GM12865 (cell line): ENCODE results near the gene TOP2B.

ENCODE experiments used
- DNase-seq: peaks from one replicate; pipeline ENCODE4 v3.0.0; 2010; ENCODE audit warnings: low read depth
- H3K4me3 ChIP-seq: 2 replicates; pipeline ENCODE4 v1.5.1; 2011; ENCODE audit warnings: mild to moderate bottlenecking, low read depth, low read length, control low read depth
- TF ChIP-seq, protein P1 (sequence below): IDR thresholded peaks from 2 replicates; pipeline ENCODE4 v1.5.1; 2011; ENCODE audit warnings: low read length, control low read depth, low read depth, inconsistent platforms; ENCODE audit not compliant: insufficient read depth; ENCODE audit errors: missing control alignments

Gene TOP2B

DNA sequence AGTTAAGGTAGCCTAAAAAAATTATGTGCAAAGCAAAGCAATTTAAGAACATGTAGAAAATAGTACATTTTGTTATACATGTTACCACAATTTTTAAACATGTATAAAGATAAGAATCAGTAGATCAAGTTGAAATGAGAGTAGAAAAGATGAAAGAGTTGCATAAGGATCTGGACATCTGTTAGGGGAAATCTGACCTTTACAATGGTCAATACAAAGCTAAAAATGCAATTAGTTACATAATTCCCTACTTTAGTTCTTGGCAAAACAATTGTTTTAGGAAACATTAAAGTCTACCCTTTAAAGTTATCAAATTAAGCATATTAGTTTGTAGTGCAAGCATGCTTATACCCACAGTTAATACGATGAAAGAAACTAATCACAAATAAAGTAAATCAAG lies 32.7 kb downstream of the TOP2B start:
- H3K4me3 ChIP-seq, result no peak overlapping the region
- TF ChIP-seq, protein P1, sequence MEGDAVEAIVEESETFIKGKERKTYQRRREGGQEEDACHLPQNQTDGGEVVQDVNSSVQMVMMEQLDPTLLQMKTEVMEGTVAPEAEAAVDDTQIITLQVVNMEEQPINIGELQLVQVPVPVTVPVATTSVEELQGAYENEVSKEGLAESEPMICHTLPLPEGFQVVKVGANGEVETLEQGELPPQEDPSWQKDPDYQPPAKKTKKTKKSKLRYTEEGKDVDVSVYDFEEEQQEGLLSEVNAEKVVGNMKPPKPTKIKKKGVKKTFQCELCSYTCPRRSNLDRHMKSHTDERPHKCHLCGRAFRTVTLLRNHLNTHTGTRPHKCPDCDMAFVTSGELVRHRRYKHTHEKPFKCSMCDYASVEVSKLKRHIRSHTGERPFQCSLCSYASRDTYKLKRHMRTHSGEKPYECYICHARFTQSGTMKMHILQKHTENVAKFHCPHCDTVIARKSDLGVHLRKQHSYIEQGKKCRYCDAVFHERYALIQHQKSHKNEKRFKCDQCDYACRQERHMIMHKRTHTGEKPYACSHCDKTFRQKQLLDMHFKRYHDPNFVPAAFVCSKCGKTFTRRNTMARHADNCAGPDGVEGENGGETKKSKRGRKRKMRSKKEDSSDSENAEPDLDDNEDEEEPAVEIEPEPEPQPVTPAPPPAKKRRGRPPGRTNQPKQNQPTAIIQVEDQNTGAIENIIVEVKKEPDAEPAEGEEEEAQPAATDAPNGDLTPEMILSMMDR, result no peak
- no peak for DNase-seq

DNA sequence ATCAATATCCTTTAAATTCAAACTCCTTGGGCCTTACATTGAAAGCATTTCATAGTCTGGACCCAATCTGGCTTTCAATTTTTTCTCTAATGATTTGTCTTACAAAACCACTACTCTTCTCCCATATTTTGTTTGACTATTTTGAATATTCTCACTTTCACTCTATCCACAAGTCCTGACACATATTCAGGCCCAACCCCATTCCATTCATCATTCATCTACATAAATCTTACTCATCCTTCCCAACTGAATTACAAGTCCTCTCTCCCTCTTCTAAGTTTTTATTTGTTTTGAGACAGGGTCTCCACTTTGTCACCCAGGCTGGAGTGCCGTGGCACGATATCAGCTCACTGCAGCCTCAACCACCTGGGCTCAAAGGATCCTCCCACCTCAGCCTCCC lies 43.6 kb downstream of the TOP2B start:
- H3K4me3 ChIP-seq, result no peak overlapping the region
- TF ChIP-seq, protein P1, result no peak
- no peak for DNase-seq

DNA sequence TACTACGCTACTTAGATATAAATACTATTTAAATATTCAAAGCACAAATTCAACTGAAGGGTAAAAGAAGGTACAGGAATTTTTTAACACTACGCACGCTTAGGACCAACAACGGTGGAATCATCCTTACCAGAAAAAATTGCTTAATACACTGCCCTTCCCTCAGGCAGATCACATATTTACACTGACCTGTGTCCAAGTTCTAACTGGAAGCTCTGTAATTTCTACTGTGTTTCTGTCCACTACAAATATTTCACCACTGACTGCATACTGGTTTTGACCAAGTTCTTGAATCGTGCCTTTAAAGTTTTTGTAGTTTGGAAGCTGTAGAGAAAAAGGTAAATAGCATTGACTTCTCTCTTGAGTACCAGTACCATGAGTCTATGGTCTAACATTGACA lies 44.2 kb downstream of the TOP2B start:
- no peak for DNase-seq
- TF ChIP-seq, protein P1, result no peak
- H3K4me3 ChIP-seq, result no peak overlapping the region

DNA sequence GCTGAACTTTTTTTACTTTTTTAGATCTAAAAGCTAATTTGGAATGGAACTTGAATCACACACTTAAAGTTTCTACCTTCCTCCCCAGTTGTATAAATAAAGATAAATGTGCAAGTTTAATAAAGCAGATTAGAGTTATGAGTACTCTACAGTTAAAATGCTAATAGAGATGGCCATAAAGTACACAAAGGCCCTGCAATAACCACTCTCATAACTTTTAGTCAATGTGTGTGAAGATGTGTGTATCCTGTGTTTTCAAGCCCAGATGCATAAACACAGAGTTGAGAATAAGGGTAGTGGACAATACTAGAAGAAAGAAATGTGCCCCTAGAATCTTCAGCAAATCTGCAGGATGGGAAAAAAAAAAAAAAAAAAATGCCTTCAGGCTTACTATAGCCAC lies 45.3 kb downstream of the TOP2B start:
- DNase-seq, result no peak
- no peak overlapping the region for H3K4me3 ChIP-seq
- TF ChIP-seq, protein P1, result no peak

DNA sequence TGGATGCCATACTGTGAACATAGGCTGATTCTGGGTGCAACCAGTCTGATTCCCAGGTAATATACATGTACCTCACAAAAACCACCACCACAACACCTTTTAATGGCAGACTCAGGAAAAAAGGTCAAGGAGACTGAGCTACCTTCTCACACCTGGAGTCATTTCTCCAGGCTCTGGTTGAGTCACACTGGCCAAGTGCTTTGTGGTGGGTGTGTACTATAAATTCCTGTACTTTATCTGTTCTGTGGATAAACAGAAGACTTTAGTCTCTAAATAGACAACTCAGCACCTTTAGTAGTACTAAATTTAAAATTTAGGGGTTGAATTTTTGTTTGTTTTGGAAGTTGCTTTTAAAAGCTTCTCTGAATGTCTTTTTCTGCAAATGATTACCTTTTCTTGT lies 46.7 kb downstream of the TOP2B start:
- TF ChIP-seq, protein P1, result no peak
- H3K4me3 ChIP-seq, result no peak overlapping the region
- no peak for DNase-seq

DNA sequence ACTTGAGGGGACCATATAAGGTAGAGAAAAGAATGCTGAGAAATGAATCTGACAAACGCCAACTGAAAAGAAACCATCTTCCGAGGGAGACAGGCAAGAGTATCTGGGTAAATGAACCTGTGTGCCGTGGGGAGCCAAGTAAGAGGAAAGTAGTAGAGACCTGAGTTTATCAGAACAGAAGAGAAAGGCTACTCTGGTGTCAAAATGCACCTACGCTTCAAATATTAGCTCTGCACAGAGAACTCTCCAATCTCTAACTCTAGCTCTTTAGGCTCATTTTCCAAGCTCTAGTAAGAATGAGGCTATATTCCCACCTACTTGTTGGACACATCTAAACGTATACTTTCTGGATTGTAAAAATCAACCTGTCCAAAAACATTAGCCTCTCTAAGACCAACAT lies 53.5 kb downstream of the TOP2B start:
- H3K4me3 ChIP-seq, result no peak overlapping the region
- TF ChIP-seq, protein P1, result no peak
- no peak for DNase-seq

DNA sequence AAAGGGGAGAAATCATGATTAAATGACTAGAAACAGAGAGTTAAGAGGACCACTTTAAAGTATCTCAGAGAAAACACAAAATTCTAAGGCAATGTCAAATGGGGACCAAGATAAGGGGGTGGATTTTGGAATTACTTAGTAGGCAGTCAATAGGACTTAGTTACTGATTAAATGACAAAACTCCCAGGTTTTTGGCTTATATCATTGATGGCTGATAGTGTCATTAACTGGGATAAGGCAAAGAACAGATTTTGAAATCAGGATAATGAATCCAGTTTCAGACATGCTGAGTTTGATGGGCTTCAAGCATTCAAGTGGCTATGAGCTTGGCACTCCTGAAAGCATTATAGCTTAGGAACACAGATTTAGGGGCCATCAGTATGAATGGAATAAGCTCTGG lies 53.9 kb downstream of the TOP2B start:
- TF ChIP-seq, protein P1, result no peak
- no peak overlapping the region for H3K4me3 ChIP-seq
- no peak for DNase-seq
